Cardiac muscle cell (in vitro differentiated cells and primary cell): Measurements from ENCODE around the gene SPG7. TPM values are rescaled to one million over a fixed set of nuclear protein-coding genes. Genes with fewer than 3 reads are reported as not detected.
A peak's percentile ranks its signal among the peaks of the same experiment; 100 is the strongest.

Source experiments
- DNase-seq, 2 donors: peaks; one replicate each; pipeline versions ENCODE4 v3.0.0 to v3.0.0-alpha.2; 2010 to 2017; ENCODE audit warnings: low read depth in 1 of 2, low spot score in 1 of 2
- H3K27ac ChIP-seq: fragments of 200-600 bp; sonication (generic); 2 replicates; pipeline ENCODE4 v1.5.1; 2016
- H3K27me3 ChIP-seq: fragments of 200-600 bp; sonication (generic); 2 replicates; pipeline ENCODE4 v1.6.0; 2016; ENCODE audit warnings: control low read depth
- H3K36me3 ChIP-seq: fragments of 200-600 bp; sonication (generic); 2 replicates; pipeline ENCODE4 v1.5.1; 2016; ENCODE audit warnings: control low read depth
- H3K4me1 ChIP-seq: fragments of 200-600 bp; sonication (generic); 2 replicates; pipeline ENCODE4 v1.8.1; 2017; ENCODE audit warnings: low read depth, mild to moderate bottlenecking, mixed run types
- H3K4me3 ChIP-seq: fragments of 200-600 bp; sonication (generic); 2 replicates; pipeline ENCODE4 v1.5.1; 2016; ENCODE audit warnings: mild to moderate bottlenecking
- H3K9me3 ChIP-seq: fragments of 200-600 bp; sonication (generic); 2 replicates; pipeline ENCODE4 v1.5.1; 2017; ENCODE audit warnings: low read depth, mild to moderate bottlenecking, control low read depth
- CTCF ChIP-seq: IDR thresholded peaks from 2 replicates; pipeline ENCODE4 v1.5.1; 2012; ENCODE audit warnings: low read depth, mild to moderate bottlenecking, low read length
- polyA plus RNA-seq: library from polyadenylated mRNA; unstranded; fragments of >200 nt; fragmentation: Nextera tagmentation; extraction: Ambion mirVana; gene quantifications from 2 replicates; pipeline ENCODE4 v1.2.1, GENCODE V29; 2016
- total RNA-seq: library from RNA; depleted of rRNA; stranded (reverse); fragments of >200 nt; gene quantifications from 2 replicates; pipeline ENCODE4 v1.2.3, GENCODE V29; 2016

SPG7 gene
- total and polyA plus RNA-seq, 2 experiments from 2014 or later, result 110 to 248 TPM

- no peak for DNase-seq
- Histone ChIP-seq H3K9me3 (no peaks in the 10 kb centered on the region), H3K27ac (no peak overlapping the region), H3K4me1 (no peaks in the 10 kb centered on the region), H3K36me3 (no peaks in the 10 kb centered on the region), H3K4me3 (peak overlapping the region; percentile 19), H3K27me3 (peaks cover 46% of the 10 kb centered on the region)
- no peak for TF ChIP-seq CTCF
Observed at GRCh38 chr16:89576153-89577054, 68.2 kb downstream of the SPG7 start.

- DNase-seq, result no peak
- Histone ChIP-seq H3K9me3 (no peaks in the 10 kb centered on the region), H3K36me3 (no peaks in the 10 kb centered on the region), H3K27ac (no peak overlapping the region), H3K4me3 (no peak overlapping the region), H3K27me3 (peaks cover 46% of the 10 kb centered on the region), H3K4me1 (no peaks in the 10 kb centered on the region)
- no peak for TF ChIP-seq CTCF
Observed at GRCh38 chr16:89577055-89577759, 69.0 kb downstream of the SPG7 start.

- Histone ChIP-seq H3K9me3 (no peaks in the 10 kb centered on the region), H3K27ac (no peak overlapping the region), H3K36me3 (no peaks in the 10 kb centered on the region), H3K4me3 (no peak overlapping the region), H3K27me3 (peaks cover 39% of the 10 kb centered on the region), H3K4me1 (no peaks in the 10 kb centered on the region)
- no peak for DNase-seq
- TF ChIP-seq CTCF, result no peak
Observed at GRCh38 chr16:89579351-89579750, 71.1 kb downstream of the SPG7 start.

GRCh38 chr16:89581045-89581695 lies 73.0 kb downstream of the SPG7 start:
- Histone ChIP-seq H3K4me1 (peaks cover 5% of the 10 kb centered on the region), H3K27me3 (peaks cover 21% of the 10 kb centered on the region), H3K27ac (no peak overlapping the region), H3K9me3 (no peaks in the 10 kb centered on the region), H3K36me3 (no peaks in the 10 kb centered on the region), H3K4me3 (no peak overlapping the region)
- peak in 1 of 2 donors; percentile 97 for DNase-seq
- no peak for TF ChIP-seq CTCF

- Histone ChIP-seq H3K27me3 (peaks cover 12% of the 10 kb centered on the region), H3K27ac (no peak overlapping the region), H3K4me3 (no peak overlapping the region), H3K4me1 (peaks cover 5% of the 10 kb centered on the region), H3K36me3 (no peaks in the 10 kb centered on the region), H3K9me3 (no peaks in the 10 kb centered on the region)
- peak in 1 of 2 donors; percentile 78 for DNase-seq
- no peak for TF ChIP-seq CTCF
Observed at GRCh38 chr16:89581861-89582563, 73.8 kb downstream of the SPG7 start.
